ENCODE data around the gene NEK7.
A peak's percentile ranks its signal among the peaks of the same experiment; 100 is the strongest.
"Not testable (repeated sequence)": the region's sequence is repeated elsewhere in the genome, so short reads cannot be mapped to it uniquely, and the experiment has no call there.

NEK7 gene

DNA sequence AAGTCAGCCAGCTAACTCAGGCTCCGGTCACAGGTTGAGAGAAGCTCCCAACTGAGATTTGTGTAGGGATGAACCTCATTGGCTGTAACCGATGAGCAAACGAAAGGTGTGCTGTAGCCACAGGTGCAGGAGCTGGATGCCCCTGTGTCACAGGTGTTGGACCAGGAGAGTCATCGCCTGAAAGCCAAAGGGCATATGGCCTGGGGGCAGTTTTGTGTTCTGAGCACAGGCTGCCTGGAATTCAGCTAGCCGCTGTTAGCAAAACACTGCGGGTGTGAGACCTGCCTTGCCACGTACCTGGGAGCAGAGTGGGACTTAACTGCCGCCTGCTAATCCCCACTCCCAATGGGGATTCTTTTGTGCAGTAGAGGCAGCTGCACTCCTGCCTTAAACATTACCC, 55.3 kb downstream of the NEK7 start:
- DNase-seq = no peak

DNA sequence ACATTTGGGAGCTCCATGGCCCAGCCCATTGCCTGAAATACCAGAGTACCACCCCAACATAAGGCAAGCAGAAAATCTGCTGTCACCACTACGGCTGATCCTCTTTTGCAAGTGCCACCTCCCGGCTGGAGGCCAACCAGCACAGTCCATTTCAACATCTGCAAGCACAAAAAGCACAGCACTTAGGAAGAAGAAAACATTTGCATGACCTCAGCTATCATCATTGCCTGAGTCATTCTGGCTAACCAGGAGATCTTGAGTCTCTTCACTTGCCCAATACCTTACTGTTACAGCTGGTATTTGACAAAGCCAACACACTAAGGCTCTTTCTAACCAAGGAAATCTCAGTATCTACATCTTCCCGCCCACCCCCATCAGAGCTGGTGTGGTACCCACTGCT, 55.9 kb downstream of the NEK7 start:
- peak; percentile 54 to 78 for DNase-seq

DNA sequence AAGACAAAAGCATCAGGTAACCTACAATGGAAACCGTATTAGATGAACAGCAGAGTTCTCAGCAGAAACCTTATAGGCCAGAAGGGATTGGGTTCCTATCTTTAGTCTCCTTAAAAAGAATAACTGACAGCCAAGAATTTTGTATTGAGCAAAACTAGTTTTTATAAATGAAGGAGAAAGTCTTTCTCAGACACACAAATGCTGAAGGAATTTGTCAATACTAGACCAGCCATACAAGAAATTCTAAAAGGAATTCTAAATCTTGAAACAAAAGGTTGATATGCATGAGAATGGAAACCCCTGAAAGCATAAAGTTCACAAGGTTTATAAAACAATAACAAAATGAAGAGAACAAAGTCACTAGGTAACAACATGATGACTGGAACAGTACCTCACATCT, 58.1 kb downstream of the NEK7 start:
- no peak for DNase-seq

DNA sequence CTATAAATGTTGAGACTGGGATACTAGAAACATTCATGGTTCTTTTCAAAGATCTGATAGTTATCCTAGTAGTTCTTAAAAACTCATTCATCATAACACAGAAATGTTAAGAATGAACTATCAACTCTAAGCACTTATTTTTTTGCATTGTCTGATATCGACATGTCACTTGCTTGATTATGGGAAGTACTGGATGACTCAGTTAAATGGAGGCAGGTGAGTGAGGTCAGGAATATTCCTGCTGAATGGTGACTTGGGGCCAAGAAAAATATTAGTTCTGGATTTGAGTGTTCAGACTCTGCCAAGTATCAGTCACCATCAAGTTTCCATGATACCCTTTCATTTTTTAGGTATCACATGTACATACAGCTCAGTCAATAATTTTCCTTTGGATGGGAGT, 63.6 kb downstream of the NEK7 start:
- peak in 1 of 2 donors; percentile 32 for DNase-seq

DNA sequence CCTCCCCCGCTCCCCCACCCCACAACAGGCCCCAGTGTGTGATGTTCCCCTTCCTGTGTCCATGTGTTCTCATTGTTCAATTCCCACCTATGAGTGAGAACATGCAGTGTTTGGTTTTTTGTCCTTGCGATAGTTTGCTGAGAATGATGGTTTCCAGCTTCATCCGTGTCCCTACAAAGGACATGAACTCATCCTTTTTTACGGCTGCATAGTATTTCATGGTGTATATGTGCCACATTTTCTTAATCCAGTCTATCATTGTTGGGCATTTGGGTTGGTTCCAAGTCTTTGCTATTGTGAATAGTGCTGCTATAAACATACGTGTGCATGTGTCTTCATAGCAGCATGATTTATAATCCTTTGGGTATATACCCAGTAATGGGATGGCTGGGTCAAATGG, 70.2 kb downstream of the NEK7 start:
- DNase-seq = not testable (repeated sequence)

DNA sequence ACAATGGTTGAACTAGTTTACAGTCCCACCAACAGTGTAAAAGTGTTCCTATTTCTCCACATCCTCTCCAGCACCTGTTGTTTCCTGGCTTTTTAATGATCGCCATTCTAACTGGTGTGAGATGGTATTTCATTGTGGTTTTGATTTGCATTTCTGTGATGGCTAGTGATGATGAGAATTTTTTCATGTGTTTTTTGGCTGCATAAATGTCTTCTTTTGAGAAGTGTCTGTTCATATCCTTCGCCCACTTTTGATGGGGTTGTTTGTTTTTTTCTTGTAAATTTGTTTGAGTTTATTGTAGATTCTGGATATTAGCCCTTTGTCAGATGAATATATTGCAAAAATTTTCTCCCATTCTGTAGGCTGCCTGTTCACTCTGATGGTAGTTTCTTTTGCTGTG, 70.7 kb downstream of the NEK7 start:
- not testable (repeated sequence) for DNase-seq

DNA sequence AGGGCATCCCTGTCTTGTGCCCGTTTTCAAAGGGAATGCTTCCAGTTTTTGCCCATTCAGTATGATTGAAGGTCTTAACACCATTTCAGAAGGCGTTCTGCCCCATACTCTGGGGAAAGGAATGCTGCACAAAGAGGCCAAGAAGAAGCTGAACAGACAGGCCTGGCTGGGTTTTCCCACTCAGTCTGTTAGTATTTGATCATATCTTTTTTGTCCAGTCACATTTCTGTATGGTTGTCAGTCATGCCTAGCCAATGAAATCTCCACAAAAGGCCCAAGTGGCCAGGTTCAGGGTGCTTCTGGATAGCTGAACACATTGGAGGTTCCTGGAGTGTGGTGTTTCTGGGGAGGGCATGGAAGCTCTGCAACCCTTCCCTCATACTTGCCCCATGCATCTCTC, 72.1 kb downstream of the NEK7 start:
- DNase-seq = no peak

DNA sequence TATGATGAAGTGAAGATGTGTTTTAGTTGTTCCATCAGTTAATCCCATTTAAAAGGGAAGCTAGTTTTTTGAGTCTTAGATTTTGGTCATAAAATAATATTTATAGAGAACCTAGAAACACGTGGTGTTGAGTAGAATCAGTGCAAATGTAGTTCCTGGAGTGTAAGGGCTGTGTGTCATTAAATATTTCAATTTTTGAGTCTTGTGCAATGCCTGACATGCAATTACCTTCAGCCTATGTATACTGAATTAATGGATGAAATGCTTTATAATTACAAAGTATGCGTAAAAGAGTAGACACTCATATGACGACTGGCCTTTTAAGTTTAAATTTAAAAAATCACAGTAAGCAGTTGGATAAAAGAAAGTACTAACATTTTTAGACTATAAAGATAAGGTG, 75.0 kb downstream of the NEK7 start:
- no peak for DNase-seq

DNA sequence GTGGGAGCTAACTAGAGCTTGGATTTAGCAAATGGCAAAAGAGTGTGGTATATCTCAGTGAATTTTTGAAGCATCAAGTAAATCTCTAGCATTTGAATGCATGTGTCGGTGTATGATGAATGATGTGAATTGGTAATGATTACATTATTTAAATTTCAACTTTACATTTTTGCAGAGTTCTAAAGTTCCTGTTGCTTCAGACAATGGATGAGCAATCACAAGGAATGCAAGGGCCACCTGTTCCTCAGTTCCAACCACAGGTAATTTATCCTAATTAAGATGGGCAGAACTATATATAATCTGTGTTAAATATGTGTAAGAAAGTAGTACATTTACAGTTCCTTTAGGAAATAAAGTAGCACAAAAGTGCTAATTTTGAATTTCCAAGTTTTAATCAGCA, 75.6 kb downstream of the NEK7 start:
- DNase-seq = no peak

DNA sequence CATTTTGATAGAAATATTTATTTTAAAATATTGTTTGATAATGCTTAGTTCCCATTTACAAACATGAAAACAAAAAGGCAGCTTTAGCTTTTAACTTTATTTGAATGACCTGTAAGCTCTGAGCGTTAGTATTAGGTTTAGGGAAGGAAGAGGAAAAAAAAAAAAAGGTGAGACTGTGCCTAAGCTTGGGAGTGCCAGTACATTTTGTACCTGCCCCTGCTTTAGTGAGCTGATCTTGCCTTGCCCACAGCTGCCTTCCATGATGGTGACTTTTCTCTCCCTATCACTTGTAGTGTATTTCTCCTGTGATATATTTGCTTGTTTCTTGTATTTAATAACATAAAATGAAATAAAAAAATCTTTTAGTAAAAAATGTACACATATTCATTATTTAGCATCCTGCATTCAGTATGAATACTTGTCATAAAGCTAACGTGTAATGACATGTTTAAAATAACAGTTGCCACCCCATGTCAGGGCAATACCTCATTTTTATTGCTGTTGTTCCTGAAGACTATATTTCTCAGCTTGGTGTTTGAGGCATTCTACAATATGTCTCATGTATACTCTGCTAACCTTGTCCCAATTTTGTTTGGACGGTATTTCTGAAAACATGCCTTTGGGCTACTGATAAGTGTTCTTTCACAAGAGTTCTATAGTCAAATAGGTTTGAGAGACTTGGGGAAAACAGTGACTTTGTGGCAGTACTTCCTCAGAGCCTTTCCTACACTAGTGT, 76.3 kb downstream of the NEK7 start:
- no peak for DNase-seq

DNA sequence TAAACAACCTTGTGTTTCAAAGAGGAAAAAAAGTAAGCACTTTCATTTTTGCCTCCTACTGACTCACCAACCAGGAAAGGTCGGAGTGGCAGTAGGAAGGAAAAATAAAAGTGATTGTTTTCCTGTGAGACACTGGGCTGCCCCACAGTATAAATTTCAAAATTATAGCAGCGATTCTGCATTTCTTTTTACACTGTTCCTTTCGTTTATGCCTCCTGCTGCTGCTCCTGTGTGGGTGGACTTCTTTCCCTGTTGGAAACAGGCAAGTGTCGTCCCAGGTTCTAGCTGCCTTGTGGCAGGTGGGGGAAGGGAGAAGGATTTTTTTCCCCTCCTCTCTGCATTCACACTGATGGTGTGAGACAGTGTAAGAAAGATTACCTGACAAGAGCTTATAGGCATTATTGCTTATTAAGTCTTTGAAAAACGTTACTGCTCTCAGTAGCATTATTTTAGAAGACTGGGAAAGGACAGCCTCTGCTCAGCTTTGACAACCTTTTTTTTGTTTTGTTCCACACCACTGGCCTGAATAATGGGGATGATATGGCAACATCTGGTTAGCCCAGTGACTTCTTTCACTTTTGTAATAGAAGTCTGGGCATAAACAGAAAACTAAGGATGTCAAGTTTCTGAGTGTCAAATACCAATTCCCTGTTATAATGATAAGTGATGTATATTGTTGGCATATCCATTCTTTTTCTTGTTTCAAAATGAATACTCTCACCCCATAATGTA, 77.9 kb downstream of the NEK7 start:
- DNase-seq = peak in 1 of 2 donors; percentile 31

DNA sequence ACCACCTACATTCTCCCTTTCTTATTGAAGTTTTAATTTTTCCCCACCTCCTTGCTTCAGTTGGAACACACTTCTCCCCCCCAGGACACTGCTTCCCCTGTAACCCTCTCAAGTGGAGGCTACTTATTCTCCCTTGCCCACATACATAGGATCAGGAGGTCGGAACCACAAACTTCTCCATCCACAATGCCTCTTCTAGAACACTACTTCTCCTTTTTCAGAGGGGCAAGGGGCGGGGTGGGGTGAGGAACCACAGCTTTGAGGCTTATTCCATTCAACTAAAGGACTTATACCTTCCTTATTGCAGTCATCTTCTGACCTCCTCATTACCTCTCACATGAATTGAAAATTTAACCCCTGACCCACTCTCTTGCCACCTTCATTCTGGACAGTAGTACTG, 81.3 kb downstream of the NEK7 start:
- DNase-seq = peak; percentile 64 to 75

DNA sequence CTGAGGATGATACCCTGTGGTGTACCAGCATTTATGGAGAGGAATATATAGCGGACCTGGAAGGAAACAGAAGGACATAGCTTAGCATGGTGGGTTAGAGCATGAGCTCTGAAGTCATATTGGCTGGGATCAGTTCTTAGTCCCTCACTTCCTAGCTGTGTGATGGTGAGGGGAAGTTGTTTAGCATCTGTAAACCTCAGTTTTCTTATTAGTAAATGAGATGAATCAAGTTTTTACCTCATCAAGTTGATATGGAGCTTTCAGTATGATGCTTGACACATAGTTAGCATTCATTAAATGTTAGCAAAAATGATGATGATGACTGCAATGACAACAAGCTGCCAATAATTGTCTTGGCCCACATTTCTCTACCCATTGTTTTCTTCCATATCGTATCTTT, 84.8 kb downstream of the NEK7 start:
- DNase-seq = no peak

DNA sequence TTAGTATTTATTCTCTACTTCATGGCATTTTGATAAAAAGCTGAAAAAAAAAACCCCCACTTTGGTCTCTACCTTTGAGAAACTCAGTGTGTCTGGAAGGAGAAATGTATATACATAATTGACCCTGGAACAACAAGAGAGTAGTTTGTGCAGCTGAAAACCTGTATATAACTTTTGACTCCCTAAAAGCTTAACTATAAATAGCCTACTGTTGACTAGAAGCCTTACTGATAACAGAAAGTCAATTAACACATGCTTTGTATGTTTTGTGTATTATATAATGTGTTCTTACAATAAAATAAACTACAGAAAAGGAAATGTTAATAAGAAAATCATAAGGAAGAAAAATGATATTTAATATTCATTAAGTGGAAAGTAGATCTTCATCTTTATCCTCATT, 88.0 kb downstream of the NEK7 start:
- no peak for DNase-seq

DNA sequence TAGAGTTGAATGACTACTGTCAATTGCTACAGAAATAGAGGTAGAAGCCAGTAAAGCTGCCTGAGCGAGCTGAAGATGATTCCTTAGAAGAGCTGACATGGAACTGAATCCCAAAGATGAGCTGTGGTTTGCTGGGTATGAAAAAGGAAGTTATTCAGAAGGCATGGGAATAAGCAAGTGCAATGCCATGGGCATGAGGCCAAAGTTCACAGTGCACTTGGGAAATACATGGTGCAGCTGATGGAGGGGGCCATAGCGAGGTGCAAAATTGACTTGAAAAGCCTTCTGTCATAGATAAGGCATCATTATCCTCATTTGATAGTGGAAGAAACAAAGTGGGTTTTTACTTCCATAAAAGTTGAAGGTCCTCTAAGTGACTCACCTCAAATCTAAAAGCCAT, 88.6 kb downstream of the NEK7 start:
- DNase-seq = no peak

DNA sequence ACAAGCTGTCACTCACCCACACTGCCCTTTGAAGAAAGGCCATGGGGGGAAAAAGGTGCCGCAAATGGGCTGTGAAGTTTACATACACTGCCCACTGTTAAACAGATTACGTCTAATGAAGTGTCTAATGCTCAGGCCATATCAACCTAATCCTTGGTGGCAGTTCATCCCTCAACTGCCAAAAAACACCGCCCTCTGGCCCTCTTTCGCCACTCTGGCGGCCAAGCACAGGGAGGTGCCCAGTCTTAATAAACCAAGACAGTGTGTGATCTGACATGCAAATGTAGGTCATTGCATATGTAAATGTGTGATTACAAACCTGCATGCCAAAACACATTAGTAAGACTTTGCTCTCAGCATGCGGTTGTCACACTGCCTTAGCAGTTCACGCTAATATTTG, 89.5 kb downstream of the NEK7 start:
- no peak for DNase-seq

DNA sequence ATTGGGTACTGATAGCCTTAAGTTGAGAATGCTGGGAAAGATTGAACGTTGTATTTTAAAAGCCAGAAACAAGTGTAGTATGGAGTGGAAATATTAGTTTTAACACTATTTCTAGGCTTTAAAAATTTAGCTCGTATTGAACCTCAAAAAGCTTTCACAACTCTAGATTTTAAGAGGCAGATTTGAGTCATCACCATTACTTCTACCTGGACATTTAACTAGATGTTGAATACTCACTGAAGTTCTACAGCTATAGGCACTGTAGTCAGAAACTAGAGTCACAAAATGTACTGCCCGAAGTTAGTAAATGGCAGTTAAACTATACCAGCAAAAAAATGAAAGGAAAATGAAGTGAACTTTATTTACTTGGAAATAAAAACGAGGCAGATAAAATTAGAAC, 96.5 kb downstream of the NEK7 start:
- DNase-seq = no peak

DNA sequence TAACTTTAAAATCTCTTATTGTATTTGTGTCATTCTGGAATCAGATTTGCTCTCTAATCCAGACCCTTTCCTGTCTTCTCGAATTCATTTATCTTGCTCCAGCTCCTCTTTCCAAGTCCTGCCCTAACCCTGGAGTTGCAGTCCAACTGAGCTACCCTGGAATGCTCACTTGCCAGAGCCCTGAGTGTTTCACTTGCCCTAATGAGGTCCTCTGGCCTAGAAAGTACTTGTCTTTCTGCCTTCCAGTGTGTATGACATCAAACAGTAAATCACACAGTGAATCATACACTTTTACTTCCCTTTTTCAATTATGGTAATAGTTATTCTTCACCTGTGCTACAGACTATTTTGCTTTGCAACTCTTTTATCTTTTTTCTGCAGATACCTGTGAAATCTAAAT, 96.9 kb downstream of the NEK7 start:
- DNase-seq = peak; percentile 42 to 54

DNA sequence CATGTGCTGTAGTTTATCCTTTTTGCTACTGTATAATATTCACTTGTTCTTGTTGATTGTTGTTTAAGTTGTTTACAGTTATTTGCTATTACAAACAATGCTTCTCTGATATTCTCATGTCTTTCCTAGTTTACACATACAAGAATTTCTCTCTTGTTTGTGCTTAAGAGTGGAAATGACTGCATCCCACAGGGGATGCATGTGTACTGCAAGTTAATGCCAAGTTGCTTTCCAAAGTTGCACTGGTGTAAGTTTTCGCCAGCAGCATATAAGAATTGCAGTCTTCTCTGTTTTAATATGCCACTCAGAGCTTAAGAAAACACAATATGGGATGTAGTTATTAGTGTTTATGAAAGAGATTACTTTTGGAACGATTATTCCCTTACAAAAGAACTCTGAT, 97.7 kb downstream of the NEK7 start:
- no peak for DNase-seq

DNA sequence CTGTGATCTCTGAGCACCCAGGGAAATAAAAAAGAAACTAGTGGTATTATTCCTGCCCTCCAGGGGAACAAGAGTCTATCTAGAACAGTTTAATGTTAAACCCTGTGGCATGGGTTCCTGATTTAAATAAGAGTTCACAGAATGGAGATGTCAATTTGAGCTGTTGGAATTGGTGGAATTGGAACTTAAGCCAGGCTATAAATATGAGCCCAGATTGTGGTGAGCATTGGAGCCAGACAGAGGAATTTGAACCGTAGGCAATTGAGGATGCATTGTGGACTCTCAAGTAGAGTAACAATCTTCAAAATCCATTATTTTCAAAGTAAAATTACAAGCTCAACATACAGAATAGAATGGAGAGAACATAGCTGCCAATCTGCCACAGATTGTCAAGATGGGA, 98.2 kb downstream of the NEK7 start:
- no peak for DNase-seq

DNA sequence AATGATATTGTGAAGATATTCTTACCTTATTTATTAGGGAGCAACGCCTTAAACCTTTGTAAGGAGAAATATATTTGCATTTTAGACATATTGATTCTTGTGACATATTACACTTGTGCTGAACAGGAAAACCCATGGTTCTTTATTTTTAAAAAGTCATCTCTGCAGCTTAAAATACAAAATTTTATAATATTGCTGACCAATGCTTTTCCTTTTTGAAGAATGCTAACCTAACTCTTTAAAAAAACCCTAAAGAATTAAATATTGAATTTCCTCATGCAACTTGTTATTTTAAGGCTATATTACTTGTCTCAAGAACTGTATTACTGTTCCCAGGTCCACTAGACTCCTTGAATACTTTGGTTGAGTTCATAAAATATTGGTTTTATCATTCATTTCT, 99.0 kb downstream of the NEK7 start:
- no peak for DNase-seq

DNA sequence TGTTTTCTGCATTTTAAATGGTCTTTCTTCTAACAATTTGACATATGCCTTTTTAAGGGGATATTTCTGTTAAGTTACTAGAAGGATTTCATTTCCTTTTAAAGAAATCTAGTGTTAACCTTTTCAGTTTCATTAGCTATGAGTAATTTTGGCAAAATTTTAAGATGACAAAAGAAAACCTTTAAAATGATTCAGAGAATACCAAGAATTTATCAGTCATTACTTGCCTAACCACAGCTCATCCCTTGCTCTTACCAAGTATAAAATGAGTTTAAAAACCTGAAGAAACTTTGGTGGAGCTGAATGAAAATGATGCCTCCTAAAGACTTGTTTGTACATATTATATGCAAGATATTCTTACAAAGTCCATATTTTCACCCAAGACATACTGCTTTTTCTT, 101.7 kb downstream of the NEK7 start:
- DNase-seq = peak; percentile 15 to 20

DNA sequence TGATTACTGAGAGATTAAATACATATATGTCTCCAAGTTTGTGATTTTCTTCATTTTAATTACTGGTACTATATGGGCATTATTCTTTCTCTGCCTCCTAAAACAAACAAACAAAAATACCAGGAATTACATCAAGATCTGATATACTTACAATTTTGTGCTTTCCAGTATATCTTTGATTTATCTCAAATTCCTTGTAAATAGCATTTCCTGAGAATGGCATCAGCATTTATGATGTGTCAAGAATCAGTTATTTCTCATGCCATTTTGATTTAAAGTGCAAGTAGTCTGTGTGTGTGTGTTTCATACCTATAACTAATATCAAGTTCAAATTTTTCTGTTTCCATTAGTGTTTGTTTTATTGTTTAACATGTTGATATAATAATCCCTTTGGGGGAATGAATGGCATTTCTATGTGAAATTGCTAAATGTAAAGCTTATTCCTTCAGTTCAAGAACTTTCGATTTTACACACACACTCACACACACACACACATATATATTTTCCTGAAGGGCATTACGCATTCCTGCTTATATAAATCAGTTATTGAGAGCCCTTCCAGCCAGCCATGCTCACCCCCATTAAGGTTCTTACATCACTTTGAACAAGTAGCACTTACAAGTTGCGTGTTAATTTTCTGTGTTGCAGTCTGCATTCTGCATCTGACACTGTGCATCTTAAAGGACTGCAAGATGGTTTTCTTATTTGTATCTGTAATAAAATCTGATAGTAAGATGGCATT, 102.7 kb downstream of the NEK7 start:
- no peak for DNase-seq

DNA sequence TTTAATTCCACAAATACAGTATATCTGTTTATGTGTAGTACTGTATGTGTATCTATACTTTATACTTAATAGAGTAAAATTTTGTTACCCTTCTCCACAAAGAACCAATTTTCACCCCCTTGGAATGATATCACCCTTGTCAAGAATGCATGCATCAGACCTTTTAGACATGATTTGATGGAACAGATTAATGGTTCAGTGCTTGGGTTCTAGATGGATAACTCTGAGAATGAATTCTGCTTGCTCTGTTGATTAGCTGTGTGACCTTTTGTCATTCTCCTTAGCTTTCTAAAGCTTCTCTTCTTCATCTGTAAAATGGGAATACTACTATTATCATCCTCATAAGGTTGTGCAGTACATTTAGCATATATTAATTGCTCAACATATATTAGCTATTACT, 105.1 kb downstream of the NEK7 start:
- DNase-seq = no peak

Data from inflammatory macrophage treated with lipopolysaccharide for 1 hour (primary cell).